ENCODE data around the gene SLC22A14.
"Not testable (repeated sequence)": the region's sequence is repeated elsewhere in the genome, so short reads cannot be mapped to it uniquely, and the experiment has no call there.

The SLC22A14 gene, protein sequence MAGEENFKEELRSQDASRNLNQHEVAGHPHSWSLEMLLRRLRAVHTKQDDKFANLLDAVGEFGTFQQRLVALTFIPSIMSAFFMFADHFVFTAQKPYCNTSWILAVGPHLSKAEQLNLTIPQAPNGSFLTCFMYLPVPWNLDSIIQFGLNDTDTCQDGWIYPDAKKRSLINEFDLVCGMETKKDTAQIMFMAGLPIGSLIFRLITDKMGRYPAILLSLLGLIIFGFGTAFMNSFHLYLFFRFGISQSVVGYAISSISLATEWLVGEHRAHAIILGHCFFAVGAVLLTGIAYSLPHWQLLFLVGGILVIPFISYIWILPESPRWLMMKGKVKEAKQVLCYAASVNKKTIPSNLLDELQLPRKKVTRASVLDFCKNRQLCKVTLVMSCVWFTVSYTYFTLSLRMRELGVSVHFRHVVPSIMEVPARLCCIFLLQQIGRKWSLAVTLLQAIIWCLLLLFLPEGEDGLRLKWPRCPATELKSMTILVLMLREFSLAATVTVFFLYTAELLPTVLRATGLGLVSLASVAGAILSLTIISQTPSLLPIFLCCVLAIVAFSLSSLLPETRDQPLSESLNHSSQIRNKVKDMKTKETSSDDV

DNA sequence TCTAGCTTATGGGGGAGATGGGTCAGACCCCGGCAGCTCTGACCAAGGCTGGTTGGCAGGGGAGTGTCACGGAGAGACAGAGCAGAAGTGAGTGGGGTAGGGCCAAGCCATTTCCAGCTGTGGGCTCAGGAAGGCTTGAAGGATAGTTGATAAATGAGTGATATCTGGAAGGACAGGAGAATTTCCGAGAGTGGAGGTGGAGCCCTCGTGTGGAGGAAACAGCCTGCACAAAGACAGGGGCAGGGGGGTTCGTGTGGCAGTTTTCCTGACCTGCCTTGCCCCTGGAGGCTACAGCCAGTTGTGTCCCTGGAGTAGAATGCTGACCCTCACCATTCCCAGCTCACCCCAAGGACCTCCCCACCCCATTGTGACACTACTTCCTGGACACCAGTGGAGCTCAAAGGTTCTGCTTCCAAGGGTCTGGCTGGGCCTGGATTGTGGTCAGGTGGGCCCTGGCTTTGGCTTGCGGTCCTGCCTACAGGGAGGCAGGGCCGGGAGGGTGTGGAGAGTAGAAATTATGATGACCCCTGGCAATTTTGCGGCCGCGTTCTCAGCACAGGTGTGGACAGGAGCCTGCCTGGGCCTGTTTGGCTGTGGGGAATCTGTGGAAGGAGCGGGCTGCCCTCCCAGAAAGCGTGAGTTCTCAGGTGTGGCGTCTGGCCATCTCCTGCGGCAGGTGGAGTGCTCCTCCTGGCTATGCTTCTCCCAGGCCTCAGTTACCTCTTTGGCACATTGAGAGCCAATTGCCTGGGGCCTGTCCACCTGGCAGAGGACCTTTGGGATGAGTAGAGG lies at the start of gene SLC22A14:
SLC22A14 (plus strand) TSS at position 400 of the 792 bp plus-strand sequence. CDS start 23,733 bp downstream, outside the sequence.
- DNase-seq: no peak

DNA sequence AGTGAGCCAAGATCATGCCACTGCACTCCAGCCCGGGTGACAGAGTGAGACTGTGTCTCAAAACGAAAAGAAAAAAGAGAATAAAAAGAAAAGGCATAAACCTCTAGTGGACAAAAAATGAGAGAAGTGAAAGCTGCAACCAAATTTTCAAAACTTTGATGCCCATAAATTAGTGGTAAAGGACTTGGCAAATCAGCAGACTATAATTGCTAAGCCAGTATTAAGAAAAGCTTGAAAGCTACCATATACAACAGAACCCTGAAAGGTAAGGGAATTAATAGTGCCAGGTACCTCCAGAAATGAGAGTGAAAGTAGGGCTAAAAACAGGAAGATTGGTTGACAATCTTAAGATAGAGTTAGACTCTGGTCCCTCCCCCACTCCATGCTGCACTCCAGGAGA lies 49.4 kb upstream of the SLC22A14 start:
- DNase-seq: no peak

DNA sequence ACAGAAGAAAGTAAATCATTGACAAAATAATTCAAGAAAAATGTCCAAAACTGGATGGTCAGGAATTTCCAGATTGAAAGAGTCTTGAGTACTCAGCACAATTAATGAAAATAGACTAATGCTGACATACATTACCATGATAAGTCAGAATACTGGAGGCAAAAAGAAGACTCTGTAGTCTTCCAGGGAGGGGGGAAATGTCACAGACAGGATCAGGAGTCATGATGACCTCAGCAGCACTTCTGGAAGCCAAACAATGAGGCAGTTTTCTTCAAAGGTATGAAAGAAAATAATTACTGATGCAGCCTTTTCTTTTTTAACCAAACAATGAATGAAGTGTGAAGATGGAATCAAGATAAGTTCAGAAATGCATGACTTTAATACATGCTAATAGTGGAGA lies 46.6 kb upstream of the SLC22A14 start:
- no peak for DNase-seq

DNA sequence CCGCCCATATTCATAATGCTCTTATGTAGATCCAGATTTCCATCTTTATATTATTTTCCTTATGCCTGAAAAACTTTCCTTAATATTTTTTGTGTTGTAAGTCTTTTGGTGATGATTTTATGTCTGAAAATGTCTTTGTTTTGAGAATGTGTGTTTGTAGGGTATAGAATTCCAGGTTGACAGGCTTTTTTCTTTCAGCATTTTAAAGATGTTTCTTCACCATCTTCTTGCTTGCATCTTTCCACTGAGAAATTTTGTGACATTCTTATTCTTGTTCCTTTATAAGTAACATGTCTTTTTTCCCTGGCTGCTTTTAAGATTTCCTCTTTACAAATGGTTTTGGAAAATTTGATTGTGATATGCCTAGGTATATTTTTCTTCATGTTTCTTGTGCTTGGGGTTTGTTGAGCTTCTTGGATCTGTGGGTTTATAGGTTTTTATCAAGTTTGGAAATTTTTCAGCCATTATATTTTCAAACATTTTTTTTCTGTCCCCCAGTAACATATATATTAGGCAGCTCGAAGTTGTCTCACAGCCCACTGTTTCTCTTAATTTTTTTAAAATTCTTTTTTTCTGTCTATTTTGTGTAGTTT lies 43.6 kb upstream of the SLC22A14 start:
- DNase-seq: no peak

DNA sequence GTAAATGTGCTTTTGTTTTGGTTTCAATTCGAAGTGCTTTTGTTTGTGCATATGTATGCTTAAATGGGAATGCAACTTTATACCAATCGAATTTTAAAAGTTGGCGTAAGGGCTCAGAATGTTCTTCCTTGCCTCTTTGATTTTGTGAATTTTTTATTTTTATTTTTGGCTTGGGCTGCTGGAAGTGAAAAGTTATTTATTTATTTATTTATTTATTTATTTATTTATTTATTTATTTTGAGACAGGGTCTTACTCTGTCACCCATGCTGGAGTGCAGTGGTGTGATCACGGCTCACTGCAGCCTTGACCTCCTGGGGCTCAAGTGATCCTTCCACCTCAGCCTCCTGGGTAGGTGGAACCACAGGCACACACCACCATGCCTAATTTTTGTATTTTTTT lies 39.3 kb upstream of the SLC22A14 start:
- DNase-seq: not testable (repeated sequence)

DNA sequence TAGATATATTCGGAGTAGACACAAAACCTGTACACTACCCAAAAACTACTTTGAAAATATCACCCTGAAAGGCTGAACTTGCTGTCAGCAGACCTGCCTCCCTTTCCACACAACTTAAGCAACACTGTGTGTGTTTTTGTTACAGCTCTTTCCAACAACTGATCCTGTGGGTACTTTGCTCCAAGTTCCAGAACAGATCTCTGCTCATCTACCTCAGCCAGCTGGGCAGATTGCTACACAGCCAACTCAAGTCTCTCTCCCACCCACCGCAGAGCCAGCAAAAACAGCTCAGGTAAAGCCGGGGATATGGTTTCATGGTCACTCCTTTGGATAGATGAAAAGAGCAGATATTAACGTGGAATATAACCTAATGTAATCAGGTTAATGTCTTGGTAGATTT lies 36.2 kb upstream of the SLC22A14 start:
- DNase-seq: no peak

DNA sequence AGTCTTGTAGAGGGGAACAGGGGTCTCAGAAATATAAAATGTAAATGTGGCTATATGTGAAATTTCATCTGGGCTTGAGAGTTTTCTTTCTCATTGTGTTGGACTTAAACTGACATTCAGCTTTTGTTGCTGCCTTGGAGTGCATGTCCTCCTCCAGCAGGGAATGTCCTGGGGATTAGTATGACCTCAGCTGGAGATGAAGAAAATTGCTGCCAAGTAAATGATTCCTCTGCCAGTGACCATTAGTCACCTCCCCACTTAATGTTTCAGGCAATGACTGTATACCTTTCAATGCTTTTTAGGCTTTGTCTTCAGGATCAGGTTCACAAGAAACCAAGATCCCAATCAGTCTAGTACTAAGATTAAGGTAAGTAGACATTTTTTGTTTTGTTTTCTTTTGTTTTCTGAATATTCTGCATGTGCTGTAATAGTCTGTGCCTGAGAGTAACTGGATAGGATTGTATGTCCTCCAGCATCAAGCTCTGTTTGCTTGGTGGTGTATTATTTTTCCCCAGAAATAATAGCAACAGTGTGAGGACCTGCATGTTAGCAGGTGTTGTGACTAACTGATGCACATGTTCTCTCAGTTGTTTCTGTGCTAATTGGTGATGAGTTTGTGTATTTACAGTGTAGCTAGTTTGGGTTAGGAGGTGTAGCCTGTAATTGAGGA lies 34.6 kb upstream of the SLC22A14 start:
- DNase-seq: no peak

DNA sequence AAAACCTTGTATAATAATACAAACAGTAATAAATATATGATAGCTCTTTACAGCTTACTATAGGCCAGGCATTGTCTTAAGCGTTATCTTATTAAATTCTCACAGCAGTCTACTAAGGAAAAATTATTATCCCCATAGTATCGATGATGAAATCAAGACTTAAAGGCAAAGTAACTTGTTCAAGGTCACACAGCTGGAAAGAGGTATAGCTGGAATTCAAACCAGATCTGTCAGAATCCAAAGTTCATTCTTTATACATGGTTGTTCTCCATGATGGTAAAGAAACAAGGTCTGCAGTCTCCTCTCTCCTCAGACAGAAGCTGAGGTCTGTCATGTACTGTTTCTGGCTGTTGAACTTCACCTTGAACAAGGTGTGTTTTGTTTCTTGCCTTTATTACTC lies 31.9 kb upstream of the SLC22A14 start:
- no peak for DNase-seq

DNA sequence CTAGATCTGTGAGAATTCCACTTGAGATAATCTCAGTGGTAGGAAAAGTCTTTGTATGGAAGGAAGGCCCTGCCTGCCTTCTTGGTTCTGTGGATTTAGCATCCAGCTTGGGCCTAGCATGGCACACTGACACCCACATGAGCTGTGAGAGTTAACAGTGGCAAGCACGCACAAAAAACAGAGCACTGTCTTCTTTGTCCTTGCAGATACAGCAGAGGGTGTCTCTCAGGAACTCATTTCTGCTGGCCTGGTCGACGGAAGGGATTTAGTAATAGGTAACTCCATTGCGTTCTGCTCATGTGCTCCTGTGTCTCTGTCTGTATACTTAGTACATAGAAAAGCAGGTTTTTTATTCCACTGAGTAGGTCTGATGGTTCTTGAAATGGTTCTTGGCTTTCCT lies 30.9 kb upstream of the SLC22A14 start:
- DNase-seq: no peak

DNA sequence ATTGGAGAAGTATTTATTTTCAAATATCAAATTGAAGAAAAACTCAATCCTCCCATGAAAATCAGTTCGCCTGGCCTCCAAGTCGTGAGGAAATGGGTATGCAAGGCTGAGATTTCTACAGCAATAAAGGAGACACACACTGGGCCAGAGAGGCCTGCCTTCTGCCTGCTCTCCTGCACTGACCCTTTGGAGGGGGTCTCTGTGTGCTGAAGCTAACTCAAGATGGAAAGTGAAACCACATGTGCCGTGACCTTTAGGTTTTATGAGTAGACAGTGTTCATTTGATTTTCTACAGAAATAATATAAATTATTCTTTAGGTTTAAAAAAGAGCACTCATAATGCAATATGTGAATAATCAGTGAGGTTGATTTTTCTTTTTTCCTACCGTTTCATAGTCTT lies 28.4 kb upstream of the SLC22A14 start:
- no peak for DNase-seq

DNA sequence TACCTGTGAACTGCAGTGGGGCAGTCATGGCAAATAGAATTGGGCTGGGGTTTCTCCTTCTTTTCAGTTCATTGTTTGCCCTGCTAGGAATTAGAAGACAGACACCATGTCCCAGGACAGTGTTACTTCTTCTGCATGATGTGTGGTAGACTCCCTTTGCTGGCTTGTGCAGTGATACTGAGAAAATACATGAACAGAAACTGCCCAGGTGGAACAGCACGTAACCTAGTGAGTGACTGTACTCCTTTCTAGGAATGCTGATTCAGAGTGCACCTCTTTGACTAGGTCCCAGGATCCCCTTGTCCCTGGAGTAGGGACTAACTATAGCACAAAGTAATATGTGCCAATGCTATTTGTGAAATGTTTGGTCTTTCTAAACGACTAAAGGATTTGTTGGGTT lies 27.2 kb upstream of the SLC22A14 start:
- no peak for DNase-seq

DNA sequence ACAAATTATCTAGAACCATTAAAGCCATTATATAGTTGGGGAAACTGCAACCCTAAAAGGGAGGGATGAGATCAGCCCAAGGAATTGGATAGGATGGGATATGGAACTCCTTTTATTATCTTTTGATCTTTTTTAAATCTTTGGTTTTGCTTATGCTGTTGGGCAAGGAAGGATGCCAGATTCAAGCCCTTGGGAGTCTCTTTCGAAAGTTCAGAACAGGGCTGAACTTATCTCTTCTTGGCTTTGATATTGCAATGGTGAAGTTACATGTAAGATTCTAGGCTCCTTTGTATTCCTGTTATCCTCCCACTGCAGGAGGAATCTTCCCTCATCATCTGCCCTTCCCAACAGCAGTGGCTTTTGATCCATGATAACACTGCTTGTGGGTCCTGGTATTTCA lies 26.5 kb upstream of the SLC22A14 start:
- no peak for DNase-seq

DNA sequence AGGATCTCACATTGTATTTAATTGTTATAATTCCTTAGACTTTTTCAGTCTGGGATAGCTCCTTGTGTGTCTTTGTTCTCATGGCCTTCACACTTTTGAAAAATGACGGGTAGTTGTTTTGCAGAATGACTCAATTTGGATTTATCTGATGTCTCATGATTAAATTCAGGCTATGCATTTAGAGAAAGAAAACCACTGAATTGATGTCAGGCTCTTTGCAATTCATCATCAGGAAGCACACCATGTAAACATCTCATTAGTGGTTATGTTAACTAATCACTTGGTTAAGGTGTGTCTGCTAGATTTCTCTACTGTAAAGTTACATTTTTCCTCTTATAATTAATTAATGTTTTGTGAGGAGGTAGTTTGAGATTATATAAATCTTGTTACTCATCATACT lies 24.5 kb upstream of the SLC22A14 start:
- DNase-seq: no peak

DNA sequence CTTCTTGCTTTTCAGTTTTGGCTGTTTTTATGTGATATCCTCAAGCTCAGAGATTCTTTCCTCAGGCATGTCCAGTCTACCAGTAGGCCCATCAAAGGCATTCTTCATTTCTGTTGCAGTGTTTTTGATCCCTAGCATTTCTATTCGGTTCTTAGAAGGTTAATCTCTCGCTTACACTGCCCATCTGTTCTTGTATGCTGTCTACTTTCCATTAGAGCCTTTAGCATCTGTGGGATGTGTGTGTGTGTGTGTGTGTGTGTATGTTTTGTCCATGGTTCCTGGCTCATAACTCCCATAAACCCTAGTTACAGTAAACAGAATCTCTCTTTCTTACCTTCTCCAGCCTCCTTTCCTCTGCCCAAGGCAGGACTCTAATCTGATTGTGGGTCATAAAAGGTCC lies 21.6 kb upstream of the SLC22A14 start:
- DNase-seq: no peak

DNA sequence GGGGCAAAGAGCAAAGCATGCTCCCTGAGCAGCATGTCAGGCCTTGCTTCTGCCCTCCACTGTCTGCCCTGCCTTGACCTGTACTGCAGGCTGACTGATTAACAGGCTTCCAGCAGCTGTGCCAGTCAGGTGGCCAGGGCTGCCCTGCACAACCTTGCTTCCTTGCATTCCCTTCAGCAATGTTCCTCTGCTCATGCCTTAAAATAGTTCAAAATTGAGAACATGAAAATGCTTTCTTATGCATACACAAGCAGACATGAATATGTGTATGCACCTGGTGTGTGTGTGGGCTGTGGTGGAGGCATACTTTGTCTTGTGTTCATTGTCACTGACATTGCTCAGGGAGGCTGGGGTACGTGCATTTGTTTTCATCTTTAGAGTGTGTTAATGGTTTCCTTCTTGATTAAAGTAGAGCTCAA lies 17.7 kb upstream of the SLC22A14 start:
- DNase-seq: no peak

DNA sequence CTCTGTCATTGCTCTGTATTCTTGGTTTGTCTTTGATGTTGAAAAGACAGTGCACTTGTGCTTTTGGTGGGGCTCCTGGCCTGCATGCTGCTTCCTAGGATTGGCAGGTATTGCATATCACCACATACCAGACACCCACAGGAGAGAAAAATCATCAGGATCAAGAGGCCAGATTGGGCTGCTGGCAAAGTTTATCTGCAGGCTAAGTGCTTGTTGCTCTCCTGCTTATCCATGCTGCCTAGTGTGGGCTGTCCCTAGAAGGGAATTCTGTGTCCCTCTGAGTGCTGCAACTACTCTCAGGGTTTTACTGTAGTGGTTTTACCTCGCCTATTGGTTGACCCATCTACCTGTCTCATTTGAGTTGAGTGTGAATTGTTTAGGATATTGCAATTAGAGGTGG lies 17.3 kb upstream of the SLC22A14 start:
- DNase-seq: no peak

DNA sequence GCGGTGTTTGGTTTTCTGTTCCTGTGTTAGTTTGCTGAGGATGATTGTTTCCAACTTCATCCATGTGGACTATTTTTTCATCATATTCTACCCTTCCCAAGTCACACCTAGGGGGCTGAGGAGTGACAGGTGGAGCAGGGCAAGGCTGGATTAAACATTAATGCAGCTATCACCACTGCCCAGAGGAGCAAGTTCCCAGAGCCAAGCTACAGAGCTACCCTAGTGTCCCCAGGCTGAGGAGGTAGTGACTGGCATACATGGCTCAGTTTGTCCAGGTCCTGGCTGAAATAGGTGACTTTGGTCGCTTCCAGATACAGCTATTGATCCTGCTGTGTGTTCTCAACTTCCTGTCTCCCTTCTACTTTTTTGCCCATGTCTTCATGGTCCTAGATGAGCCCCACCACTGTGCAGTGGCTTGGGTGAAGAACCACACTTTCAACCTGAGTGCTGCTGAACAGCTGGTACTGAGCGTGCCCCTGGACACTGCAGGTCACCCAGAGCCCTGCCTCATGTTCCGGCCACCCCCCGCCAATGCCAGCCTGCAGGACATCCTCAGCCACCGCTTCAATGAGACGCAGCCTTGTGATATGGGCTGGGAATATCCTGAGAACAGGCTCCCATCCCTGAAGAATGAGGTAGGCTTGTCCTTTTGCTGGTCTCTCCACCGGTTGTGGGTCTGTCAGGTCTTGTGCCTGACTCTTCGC lies 16.3 kb upstream of the SLC22A14 start, which contains the start of gene SLC22A13:
SLC22A13 (plus strand) TSS at position 209 of the 704 bp plus-strand sequence; CDS start at position 258, 49 bp downstream.
- DNase-seq: no peak

DNA sequence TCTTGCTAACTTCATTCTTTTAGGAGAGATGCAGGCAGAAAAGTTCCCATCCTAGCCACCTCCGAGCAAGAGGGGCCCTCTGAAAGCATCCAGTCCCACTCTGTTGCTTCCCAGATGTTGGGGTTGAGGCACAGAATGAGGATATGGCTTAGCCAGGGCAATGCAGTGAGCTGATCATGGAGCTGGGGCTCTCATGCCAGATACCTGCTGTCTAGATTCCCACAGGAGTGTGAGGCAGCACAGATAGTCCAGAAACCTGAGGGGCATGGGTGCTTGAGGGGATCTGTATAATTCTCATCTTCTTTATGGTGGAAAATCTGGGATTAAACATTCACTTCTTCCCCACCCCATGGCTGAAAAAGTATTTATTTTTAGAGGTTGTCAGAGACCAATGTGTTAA lies 15.3 kb upstream of the SLC22A14 start:
- no peak for DNase-seq

DNA sequence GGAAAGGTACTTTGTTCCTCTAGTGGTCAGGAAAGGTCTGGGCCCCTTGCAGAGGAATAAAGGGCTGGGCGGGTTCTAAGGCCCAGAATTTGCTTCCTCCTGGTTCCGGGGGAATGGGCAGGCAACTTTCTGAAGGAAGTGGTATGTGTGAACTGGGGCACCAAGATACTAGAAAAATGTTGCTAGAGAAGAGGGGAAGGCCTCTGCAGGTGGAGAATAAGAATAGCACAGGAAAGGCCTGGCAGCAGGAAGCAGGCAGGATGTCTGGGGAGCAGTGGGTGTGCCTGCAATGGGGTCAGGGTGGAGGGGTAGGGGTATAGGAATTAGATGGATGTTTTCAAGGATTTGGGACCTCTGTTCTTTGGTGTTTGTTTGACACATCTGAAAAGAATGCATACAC lies 14.4 kb upstream of the SLC22A14 start:
- DNase-seq: no peak

DNA sequence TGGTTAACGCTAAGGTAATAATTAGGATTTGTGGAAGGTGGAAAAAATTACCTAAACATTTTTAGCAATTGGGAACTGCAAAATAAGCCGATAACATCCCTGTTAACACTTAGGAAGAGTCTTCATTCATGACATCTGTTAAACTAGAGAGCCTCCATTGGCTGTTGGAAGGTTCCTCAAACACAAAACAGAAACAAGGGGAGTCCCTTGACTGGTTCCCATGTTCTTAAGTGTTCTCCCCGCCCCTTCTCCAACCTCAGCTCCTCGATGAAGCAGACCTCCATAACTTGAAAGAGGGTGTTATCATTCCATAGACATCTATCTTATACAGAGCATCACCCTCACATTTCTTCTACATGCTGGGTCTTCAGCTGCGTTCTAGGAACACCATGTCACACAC lies 14.0 kb upstream of the SLC22A14 start:
- no peak for DNase-seq

DNA sequence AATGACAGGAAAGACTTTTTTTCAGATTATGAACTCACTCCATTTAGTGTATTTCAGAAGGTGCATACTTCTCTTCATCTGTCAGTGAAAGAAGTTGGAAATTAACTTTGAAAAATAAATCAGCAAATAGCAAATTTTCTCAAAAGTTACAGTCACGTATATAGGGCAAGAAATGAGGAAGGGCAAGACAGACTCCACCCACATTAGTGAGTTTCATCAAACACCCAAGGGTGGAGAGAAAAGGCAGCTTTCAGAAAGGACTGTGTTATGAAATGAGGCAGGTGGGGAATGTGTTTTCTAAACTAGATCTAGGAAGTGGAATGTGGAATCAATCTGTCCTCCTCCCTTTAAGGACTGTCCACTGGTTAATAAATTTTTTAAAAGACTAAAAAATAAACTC lies 13.6 kb upstream of the SLC22A14 start:
- DNase-seq: no peak

DNA sequence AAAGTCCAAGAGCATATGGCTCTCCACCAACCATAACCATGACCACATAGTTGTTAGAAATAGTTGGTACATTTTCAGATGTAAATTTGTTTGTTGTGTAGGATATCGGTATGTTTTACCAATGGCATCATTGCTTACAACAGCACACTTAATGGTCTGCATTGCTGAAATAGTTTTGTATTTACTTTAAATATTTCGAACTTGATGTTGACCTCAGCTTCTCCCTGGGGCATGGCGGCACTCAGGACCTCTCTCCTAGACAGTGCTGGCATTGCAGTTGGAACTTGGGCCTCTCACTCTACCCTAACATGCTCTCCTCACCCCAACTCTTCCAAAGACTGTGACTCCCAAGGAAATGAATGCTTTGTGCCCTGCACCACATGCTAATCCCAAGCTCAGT lies 11.5 kb upstream of the SLC22A14 start:
- no peak for DNase-seq

All from activated T-cell treated with anti-CD3 and anti-CD28 coated beads, Interleukin-2, amount 50 U/mL, for 48 hours (primary cell).